Activated CD4-positive, alpha-beta T cell treated with anti-CD3 and anti-CD28 coated beads, Interleukin-2, amount 50 U/mL, for 1 hour (primary cell): Measurements from ENCODE around the gene WNK2.

ENCODE experiments used
- DNase-seq: peaks from one replicate; pipeline ENCODE4 v3.0.0-alpha.2; 2020

Gene WNK2

DNA sequence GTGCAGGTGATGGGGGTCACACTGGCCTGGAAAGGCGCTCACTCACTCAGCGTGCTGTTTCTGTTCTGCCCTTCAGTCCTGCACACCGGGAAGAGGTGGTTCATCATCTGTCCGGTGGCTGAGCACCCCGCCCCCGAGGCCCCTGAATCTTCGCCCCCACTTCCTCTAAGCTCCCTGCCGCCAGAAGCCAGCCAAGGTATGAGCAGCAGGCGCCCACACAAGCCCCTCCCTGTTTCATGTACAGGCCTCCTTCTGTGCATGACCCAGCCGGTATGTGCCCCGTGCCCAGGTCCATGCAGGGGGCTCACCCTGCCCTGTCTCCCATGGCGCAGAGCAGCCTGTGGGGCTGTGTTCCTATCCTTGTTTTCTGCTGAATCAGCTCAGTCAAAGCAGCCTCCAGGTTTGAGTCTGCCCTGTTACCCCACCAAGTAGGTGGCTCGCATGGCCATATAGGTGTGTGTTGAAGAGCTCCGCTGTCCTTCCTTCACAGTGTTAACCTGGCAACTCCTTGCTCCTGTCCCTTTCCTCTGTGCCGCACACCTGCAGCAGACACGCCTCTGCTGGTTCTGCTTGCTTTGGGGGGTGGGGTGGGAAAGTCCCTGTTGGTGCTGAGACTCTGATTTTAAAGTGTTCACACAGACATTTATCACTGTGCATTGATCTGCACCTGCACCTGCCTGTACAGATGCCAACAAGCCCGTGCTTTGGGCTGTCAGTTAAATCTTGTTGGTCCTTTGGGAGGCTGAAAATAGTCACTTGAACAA, 84.8 kb downstream of the WNK2 start:
- DNase-seq = peak; percentile 46

DNA sequence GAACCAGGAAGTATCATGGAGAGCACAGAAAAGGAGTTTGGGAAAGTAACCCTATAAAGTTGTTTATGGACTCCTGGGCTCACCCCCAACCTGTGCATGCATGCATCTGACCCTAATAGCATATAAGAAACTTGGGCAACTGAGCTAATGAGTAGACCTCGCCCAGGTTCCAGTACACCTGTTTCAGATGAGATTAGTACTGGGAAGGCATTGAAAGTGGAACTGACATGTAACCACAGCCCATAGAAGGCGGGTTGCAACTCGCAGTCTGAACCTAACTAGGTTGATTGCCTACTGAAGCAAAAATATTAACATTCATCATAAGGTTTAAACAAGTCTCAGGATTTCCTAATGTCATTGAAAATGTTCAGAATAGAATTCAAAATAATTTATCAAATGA, 87.0 kb downstream of the WNK2 start:
- no peak for DNase-seq

DNA sequence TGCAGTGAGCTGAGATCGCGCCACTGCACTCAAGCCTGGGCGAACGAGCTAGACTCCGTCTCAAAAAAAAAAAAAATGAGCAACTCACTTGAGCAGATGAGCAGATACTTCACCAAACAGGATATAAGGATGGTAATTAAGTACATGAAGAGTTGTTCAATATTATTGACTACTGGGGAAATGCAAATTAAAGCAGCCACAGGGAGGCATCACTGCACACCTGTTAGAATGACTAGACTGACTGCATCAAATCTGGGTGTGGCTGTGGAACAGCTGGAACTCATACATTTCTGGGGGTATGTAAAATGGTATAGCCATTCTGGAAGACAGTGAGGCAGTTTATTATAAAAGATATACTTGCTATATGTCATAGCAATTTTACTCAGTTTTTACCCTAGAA, 93.0 kb downstream of the WNK2 start:
- no peak for DNase-seq

DNA sequence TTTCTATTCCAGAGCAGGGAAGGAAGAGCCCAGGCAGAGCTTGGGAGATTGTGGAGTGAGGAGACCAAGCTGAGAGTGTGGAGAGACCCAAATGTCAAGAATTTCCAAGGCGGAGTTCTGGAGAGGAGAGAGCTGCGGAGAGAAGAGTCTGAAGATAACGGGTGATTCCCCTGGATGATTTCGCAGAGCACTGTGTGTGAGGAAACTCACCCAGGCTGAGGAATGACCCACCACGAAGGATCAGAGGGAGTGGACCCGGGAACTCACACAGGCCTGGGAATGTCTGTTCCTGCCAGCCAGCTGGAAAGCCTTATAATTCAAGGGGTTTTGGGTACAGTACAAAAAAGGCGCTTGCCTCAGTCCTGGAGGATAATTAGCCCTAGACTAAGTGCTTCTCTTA, 94.2 kb downstream of the WNK2 start:
- no peak for DNase-seq

DNA sequence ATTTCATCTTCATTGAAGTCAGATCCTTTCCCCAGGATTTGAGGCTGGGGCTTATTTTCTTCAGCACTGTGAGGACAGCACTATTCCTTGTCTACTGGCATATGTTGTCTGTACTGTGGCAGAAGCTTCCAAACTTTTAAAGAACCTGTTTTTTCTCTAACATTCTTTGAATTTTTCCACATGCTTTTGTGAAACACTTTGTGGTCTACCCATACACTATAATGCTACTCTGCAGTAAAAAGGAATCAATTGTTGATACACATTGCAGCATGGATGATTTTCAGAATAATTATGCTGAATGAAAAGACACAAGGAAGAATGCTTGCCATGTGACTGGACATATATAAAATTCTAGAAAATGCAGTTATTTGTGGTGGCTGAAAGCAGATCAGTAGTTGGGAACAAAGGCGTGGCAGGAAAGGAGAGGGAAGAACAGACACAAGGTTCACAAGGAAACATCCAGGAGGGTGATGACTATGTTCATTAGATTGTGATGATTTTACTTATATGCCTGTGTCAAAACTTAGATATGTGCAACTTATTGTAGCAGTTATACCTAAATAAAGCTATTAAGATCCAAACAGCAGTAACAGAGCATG, 96.8 kb downstream of the WNK2 start:
- no peak for DNase-seq

DNA sequence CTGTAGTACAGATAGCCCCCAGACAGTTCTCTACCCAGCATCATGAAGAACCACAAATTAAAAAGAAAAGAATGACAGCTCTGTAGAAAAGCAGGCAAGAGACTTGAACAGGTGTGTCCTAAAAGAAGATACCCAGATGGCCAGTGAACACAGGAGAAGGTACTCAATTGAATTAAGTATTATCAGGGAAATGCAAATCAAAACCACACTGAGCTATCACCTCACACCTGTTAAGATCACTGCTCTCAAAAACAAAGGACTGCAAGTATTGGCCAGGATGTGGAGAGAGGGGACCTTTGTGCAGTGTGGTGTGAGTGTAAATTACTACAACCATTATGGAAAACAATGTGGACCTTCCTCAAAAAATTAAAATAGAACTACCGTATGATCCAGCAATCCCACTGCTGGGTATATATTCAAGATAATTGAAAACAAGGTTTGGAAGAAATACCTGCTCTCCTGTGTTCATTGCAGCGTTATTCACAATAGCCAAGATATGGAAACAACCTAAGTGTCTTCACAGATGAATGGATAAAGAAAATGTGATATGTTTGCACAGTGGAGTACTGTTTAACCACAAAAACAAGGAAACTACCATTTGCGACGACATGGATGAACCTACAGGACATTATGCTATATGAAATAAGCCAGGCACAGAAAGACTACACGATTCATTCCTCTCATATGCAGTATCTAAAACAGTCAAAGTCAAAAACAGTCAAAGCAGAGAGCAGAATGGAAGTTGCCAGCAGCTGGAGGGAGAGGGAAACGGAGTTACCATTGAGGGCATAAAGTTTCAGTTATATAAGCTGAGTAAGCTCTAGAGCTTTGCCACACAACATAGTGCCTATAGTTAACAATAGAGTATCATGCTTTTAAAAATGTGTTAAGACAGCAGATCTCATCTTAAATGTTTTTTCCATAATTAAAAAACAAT, 102.6 kb downstream of the WNK2 start:
- no peak for DNase-seq

DNA sequence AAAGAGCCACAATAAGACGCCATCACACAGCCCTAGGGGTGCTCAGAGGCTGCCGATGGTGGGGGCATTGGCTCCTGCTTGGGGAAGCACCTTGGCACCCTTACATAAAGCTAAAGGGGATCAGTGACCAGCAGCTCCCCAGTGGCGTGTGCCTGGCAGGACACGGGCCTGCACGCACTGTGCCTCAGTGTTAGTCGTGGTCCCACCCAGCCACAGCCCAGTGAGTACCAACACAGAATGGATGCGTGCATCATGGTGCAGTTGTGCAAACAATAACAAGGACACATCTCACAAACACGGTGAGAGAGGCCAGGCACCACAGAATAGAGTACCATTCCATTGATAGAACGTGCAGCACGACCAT, 103.2 kb downstream of the WNK2 start:
- DNase-seq = no peak

DNA sequence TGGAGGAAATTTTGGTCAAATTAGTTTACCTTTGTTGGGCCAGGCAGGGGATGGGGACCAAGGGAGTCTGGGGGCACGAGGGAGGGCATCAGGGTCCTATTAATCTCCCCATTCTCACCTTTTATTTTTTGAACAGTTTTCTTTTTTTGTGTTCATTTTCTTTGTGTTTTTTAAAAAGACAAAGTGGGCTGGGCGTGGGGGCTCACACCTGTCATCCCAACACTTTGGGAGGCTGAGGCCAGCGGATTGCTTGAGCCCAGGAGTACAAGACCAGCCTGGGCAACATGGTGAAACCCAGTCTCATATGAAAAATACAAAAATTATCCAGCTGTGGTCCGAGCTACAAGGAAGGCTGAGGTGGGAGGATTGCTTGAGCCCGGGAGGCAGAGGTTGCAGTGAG, 103.7 kb downstream of the WNK2 start:
- no peak for DNase-seq

DNA sequence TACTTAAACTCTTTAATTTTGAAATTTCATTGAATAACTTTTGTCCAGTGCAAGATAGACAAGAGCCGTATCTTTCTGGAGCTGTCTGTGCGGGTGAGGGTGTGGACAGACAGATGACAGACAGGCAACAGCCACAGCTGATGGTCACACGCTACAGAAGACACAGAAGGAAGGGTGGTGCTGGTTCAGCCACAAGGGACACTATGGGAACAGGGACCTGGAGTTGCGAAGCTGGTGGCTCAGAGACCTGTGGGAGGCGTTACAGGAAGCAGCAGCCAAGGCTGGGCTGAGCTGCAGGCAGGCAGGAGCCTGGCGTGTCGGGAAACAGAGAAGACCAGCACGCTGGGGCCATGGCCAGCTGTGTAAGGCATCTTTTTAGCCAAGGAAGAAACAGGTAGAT, 104.4 kb downstream of the WNK2 start:
- no peak for DNase-seq

DNA sequence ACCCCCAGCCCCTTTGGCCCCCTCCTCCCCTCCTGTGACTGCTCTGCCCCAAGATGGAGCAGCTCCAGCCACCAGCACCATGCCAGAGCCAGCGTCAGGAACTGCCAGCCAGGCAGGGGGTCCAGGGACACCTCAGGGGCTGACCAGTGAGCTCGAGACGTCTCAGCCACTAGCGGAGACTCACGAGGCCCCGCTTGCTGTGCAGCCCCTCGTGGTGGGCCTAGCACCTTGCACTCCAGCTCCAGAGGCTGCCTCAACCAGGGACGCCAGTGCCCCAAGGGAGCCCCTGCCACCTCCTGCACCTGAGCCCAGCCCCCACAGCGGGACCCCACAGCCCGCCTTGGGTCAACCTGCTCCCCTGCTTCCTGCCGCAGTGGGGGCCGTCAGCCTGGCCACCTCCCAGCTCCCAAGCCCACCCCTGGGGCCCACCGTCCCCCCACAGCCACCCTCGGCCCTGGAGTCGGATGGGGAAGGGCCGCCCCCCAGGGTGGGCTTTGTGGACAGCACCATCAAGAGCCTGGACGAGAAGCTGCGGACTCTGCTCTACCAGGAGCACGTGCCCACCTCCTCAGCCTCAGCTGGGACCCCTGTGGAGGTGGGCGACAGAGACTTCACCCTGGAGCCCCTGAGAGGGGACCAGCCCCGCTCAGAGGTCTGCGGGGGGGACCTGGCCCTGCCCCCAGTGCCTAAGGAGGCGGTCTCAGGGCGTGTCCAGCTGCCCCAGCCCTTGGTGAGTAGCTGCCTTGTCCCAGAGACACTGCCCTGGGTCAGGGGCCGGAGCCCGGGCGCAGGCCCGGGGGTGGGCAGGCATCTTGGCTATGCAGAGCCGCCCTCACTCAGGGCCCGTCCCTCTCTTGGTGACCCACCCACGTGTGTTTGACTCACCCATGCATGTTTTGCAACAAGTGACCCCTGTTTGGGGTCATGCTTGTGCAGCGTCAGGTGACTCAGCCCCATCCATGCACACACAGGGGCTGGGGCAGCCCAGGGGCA, 105.2 kb downstream of the WNK2 start:
- DNase-seq = no peak

DNA sequence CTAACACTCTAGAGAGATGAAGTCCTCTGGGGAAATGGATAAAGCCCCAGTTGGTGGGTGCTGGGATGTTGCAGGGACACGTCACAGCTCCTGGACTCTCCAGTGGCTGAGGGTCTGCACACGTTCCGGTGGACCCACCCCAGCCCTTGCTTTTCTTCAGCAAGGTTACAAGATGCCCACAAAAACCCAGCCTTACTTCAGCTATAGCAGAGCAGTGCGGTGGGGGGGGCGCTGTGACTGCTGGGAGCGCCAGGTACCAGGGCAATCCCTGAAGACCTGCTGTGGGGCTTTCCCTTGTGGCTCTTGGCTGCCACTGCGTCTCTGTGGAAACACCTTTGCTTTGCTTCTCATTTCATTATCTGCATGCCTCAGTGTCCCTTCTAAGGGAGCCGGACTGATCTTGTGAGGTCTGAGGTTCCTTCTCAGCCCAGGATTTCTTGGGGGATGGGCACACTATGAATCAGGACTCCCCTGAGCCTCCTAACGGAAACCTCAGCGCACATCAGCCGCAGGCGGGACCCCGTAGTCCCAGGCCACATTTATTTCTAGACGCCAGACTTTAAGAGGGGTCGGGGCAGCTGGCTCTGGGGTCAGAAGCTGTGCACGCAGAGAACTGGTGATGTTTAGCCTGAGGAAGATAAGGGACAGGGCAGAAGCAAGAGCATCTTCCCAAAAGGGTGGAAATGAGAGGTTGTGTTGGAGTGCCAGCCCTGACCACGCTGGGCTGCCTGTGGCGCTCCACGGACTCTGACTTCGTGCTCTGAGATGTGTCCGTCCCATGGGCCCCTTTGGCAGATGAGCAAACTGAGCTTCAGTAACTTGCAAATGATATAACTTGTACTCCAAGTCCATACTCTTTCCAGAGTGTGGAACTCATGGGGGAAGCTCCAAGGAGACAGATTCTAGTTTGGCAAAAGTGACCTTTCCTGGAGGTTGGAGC, 106.8 kb downstream of the WNK2 start:
- DNase-seq = no peak

DNA sequence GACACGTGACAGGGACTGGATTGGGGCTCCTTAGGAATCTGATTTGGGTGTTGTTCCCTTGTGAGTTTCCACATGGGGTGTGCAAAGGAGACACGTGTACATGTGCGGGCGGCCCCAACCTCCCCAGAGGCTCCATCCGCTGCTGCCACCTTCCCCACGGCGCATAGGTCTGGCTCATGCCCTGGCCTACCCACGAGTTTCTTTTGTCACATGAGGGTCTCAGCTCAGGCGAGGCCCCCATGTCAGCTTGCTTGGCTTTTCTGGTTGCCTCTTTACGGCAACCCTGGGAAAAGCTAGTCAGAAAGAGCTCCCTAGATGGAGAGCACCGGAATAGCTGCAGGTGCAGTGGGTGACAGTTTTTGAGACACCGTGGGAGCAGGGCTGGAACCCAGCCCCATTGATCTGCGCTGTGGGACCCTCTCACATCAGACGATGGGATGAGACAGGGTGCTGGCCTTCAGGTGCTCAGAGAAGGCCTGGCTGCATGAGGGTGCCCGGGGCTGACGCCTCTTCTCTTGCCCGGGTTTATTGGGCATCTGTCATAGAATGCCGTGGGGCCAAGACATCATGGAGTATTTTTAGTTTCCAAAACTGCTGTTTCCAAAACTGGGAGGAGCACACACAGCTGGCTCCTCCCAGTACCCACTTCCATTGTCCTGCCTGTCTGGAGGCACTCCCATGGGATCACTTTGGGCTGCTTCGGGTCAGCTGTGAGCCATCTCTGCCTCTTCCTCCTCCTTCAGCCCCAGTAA, 107.8 kb downstream of the WNK2 start:
- DNase-seq = no peak

DNA sequence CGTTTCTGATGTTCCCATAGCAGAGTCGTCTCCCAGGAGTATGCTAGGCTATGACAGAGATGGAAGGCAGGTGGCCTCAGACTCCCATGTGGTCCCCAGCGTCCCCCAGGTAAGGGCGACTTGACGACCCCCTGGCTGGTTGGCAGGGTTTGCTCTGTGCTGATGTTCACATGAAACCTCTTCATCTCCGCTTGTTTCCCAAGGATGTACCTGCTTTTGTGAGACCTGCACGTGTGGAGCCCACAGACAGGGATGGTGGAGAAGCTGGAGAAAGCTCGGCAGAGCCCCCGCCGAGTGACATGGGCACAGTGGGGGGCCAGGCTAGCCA, 108.3 kb downstream of the WNK2 start:
- DNase-seq = no peak

DNA sequence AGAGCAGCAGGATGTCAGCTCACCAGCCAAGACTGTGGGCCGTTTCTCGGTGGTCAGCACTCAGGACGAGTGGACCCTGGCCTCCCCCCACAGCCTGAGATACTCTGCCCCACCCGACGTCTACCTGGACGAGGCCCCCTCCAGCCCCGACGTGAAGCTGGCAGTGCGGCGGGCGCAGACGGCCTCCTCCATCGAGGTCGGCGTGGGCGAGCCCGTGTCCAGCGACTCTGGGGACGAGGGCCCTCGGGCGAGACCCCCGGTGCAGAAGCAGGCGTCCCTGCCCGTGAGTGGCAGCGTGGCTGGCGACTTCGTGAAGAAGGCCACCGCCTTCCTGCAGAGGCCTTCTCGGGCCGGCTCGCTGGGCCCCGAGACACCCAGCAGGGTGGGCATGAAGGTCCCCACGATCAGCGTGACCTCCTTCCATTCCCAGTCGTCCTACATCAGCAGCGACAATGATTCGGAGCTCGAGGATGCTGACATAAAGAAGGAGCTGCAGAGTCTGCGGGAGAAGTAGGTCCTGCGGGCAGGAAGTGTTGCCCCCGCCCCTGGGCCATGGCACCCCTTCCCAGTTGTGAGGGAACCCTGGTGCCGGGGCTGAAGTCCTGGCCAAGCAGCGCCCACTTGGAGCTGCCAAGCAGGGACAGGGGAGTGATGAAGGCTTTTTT, 108.9 kb downstream of the WNK2 start:
- no peak for DNase-seq

DNA sequence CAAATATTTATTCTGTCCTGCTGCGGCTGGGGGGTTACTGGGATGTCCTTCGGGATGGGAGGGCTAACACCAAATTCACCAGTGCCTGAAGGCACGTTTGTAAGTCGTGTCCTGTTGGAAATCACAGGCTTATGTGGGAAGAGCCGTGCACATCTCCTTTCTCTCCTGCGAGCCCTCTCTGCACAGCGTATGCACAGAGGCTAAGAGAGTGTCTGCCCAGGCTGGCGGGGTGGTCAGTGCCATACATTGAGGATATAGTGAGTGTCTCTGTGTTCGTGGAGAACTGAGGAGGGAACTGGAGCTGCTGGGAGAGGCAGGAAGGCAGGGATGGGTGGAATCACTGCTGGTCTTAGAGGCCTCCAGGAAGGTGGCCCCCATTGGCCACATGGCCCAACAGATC, 110.1 kb downstream of the WNK2 start:
- DNase-seq = no peak

DNA sequence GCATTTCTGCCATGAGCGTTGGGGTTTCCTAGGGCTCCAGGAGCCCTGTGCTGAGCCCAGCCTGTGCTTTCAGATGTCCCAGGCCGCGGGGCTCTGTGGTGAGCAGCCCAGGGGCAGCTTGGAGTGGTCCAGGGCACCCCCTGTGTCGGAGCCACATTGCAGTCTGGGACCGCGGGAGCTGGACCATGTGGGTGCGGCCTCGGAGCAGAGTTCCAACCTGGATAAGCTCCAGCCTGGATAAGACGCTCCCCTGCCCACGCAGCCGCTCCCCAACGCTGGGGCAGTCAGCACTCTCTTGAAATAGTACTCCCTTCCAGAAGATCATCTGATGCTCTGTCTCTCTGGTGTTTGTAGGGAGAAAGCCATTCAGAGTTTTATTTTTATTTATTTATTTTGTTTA, 111.1 kb downstream of the WNK2 start:
- no peak for DNase-seq

DNA sequence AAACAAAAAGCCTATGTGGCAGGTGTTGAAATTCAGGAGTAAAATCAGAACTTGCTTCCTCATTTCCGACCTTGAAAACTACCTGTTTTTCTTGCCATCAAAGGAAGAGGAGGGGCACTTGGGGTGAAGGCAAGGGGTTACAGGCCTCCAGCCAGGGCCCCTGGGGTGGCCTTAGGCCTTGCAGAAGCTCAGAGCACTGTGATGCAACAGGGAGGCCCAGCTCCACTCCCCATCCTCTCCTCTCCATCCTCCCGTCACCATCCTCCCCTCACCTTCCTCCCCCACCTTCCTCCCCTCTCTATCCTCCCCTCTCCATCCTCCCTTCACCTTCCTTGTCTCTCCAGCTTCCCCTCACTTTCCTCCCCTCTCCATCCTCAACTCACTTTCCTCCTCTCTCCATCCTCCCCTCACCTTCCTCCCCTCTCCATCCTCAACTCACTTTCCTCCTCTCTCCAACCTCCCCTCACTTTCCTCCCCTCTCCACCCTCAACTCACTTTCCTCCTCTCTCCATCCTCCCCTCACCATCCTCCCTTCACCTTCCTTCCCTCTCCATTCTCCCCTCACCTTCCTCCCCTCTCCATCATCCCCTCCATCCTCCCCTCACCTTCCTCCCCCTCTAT, 111.6 kb downstream of the WNK2 start:
- no peak for DNase-seq

DNA sequence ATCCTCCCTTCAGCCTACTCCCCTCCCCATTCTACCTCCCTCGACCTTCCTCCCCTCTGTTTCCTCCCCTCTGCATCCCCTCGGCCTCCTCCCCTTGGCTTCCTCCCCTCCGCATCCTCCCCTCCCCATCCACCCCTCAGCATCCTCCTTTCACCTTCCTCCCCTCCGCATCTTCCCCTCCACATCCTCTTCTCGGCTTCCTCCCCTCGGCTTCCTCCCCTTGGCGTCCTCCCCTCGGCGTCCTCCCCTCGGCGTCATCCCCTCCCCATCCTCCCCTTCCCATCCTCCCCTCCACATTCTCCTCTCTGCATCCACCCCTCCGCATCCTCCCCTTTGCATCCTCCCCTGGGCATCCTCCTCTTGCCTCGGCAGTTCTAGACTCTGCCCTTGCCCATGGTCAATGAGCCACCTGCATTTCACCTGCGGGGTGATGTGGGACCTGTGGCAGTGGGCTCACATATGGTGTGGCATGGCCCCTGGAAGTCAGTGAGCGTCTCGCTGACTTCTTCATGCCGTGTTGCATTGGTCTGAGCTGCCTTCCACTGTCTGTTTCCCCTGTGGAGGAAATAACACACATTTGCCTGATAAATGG, 113.0 kb downstream of the WNK2 start:
- no peak for DNase-seq
